Fibroblast of lung (primary cell): ENCODE measurements around the gene C12orf42. TPM values are rescaled to one million over a fixed set of nuclear protein-coding genes. Genes with fewer than 3 reads are reported as not detected.
"Not testable (repeated sequence)": the region's sequence is repeated elsewhere in the genome, so short reads cannot be mapped to it uniquely, and the experiment has no call there.

Experiments
- DNase-seq, 2 donors: peaks; one replicate each; pipeline versions ENCODE4 v3.0.0 to v3.0.0-alpha.2; 2010; ENCODE audit warnings: low read depth in 2 of 2
- H2AFZ ChIP-seq: 2 replicates; pipeline ENCODE4 v1.5.1; 2012; ENCODE audit warnings: low read length, control low read depth, inconsistent platforms
- H3K27ac ChIP-seq: 2 replicates; pipeline ENCODE4 v1.5.1; 2011; ENCODE audit warnings: low read length, control low read depth; ENCODE audit not compliant: insufficient read depth
- H3K27me3 ChIP-seq: 2 replicates; pipeline ENCODE4 v1.5.1; 2011; ENCODE audit warnings: mild to moderate bottlenecking, low read length; ENCODE audit not compliant: control insufficient read depth, insufficient read depth
- H3K36me3 ChIP-seq: 2 replicates; pipeline ENCODE4 v1.5.1; 2011; ENCODE audit warnings: low read length; ENCODE audit not compliant: control insufficient read depth, insufficient read depth
- H3K4me1 ChIP-seq: 2 replicates; pipeline ENCODE4 v1.5.1; 2011; ENCODE audit warnings: low read length; ENCODE audit not compliant: control insufficient read depth, insufficient read depth; ENCODE audit errors: extremely low read depth
- H3K4me2 ChIP-seq: 2 replicates; pipeline ENCODE4 v1.5.1; 2011; ENCODE audit warnings: low read length, control low read depth; ENCODE audit not compliant: insufficient read depth; ENCODE audit errors: extremely low read depth
- H3K4me3 ChIP-seq, 4 experiments: fragments of 200-600 bp in 1 of 4; sonication (generic) in 1 of 4; replicated peaks in 1 of 4; 2 replicates each; pipeline ENCODE4 v1.5.1; 2011 to 2016; ENCODE audit warnings: low read length in 4 of 4, low read depth in 3 of 4, mild to moderate bottlenecking in 3 of 4, control low read depth in 2 of 4, inconsistent platforms in 1 of 4, mixed read lengths in 1 of 4; ENCODE audit not compliant: insufficient read depth in 1 of 4; ENCODE audit errors: control extremely low read depth in 1 of 4
- H3K79me2 ChIP-seq: 2 replicates; pipeline ENCODE4 v1.5.1; 2012; ENCODE audit warnings: mild to moderate bottlenecking, low read length, inconsistent platforms; ENCODE audit not compliant: control insufficient read depth, insufficient read depth
- H3K9ac ChIP-seq: 2 replicates; pipeline ENCODE4 v1.5.1; 2011; ENCODE audit warnings: mild to moderate bottlenecking, low read length, control low read depth; ENCODE audit not compliant: insufficient read depth
- H3K9me3 ChIP-seq: 2 replicates; pipeline ENCODE4 v1.5.1; 2012; ENCODE audit warnings: low read depth, low read length; ENCODE audit not compliant: control insufficient read depth, insufficient read depth
- H4K20me1 ChIP-seq: 2 replicates; pipeline ENCODE4 v1.5.1; 2011; ENCODE audit warnings: low read length; ENCODE audit not compliant: control insufficient read depth, insufficient read depth; ENCODE audit errors: extremely low read depth
- CTCF ChIP-seq, 2 donors: IDR thresholded peaks in 1 of 2; conservative IDR thresholded peaks in 1 of 2; 1 replicate in 1 of 2; 2 replicates in 1 of 2; pipeline ENCODE4 v1.5.1; 2011 to 2012; ENCODE audit warnings: low read length in 2 of 2, control low read depth in 1 of 2, inconsistent platforms in 1 of 2, low read depth in 1 of 2, mild to moderate bottlenecking in 1 of 2
- EZH2 ChIP-seq: IDR thresholded peaks from 2 replicates; pipeline ENCODE4 v1.5.1; 2012; ENCODE audit warnings: low read length, control low read depth, mild to moderate bottlenecking; ENCODE audit errors: missing control alignments
- polyA plus RNA-seq, 2 donors: library from polyadenylated mRNA; depleted of rRNA in 1 of 2; stranded (reverse) in 1 of 2; unstranded in 1 of 2; fragments of >200 nt; gene quantifications; 2 replicates each; pipeline ENCODE4 v1.2.1, GENCODE V29; 2011 to 2012; ENCODE audit warnings: missing spikeins in 1 of 2
- total RNA-seq: library from RNA; depleted of rRNA; stranded (reverse); fragments of >200 nt; gene quantifications from 2 replicates; pipeline ENCODE4 v1.2.1, GENCODE V29; 2014

Gene C12orf42
- total and polyA plus RNA-seq, 2 donors (not counting 1 experiment from before 2014, with no cell fraction given) = not detected

DNA sequence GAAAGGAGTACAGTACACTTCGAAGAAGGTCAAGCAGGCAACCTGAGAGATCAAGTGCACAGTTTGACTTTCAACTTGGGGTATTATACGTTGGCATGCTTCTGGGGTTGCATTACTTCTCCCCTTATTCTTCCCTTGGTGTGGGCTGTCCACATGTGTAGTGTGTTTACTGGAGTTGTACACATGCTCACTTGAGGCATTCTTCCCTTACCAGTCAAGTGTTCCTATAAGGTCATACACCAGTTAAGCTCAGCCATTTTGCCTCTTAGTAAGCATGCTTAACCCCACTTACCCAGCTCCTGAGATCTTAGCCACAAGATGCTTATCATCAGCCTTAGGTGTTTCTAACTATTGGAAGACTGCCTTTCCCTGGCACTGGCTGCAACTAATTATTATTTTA lies 63.8 kb downstream of the C12orf42 start:
- no peak overlapping the region for H3K9ac ChIP-seq
- no peaks in the 10 kb centered on the region for H3K27me3 ChIP-seq
- no peak overlapping the region for H3K4me2 ChIP-seq
- H3K4me1 ChIP-seq = no peaks in the 10 kb centered on the region
- DNase-seq = no peak
- no peaks in the 10 kb centered on the region for H4K20me1 ChIP-seq
- no peak overlapping the region for H2AFZ ChIP-seq
- H3K79me2 ChIP-seq = no peaks in the 10 kb centered on the region
- TF ChIP-seq CTCF (conservative IDR thresholded peaks at IDR 0.05 in 1 of 2, IDR thresholded peaks at IDR 0.05 in 1 of 2; ENCODE audit: low read depth in 1 of 2, low read length in 2 of 2) (no peak), EZH2 (no peak)
- no peaks in the 10 kb centered on the region for H3K9me3 ChIP-seq
- H3K27ac ChIP-seq = no peak overlapping the region
- no peak overlapping the region for H3K4me3 ChIP-seq
- H3K36me3 ChIP-seq = no peaks in the 10 kb centered on the region

GRCh38 chr12:103431387-103431786 lies 64.4 kb downstream of the C12orf42 start:
- Histone ChIP-seq H4K20me1 (no peaks in the 10 kb centered on the region), H2AFZ (no peak overlapping the region), H3K36me3 (no peaks in the 10 kb centered on the region), H3K4me1 (no peaks in the 10 kb centered on the region), H3K27ac (no peak overlapping the region), H3K4me3 (no peak overlapping the region), H3K27me3 (no peaks in the 10 kb centered on the region), H3K9me3 (no peaks in the 10 kb centered on the region), H3K4me2 (no peak overlapping the region), H3K79me2 (no peaks in the 10 kb centered on the region), H3K9ac (no peak overlapping the region)
- no peak for DNase-seq
- TF ChIP-seq CTCF (conservative IDR thresholded peaks at IDR 0.05 in 1 of 2, IDR thresholded peaks at IDR 0.05 in 1 of 2; ENCODE audit: low read depth in 1 of 2, low read length in 2 of 2) = no peak
- no peak for TF ChIP-seq EZH2

- not testable (repeated sequence) for H2AFZ ChIP-seq, DNase-seq
These were observed 70.1 kb downstream of the C12orf42 start for GRCh38 chr12:103425674-103426073.

GRCh38 chr12:103424849-103425586 lies 70.8 kb downstream of the C12orf42 start:
- H4K20me1 ChIP-seq, H3K4me2 ChIP-seq, H3K79me2 ChIP-seq, H3K4me3 ChIP-seq, H3K9me3 ChIP-seq, H2AFZ ChIP-seq, H3K9ac ChIP-seq, H3K36me3 ChIP-seq, DNase-seq, H3K27me3 ChIP-seq, H3K4me1 ChIP-seq, H3K27ac ChIP-seq: not testable (repeated sequence)

More at GRCh38 chr12:103425674-103426073, 70.1 kb downstream of the C12orf42 start:
- H3K27ac ChIP-seq, H3K9ac ChIP-seq, H3K9me3 ChIP-seq, H3K4me1 ChIP-seq, H3K4me2 ChIP-seq, H3K36me3 ChIP-seq, H3K27me3 ChIP-seq, H4K20me1 ChIP-seq, H3K4me3 ChIP-seq, H3K79me2 ChIP-seq: not testable (repeated sequence)
